ACC112 (cell line): ENCODE results near the gene C9orf72.

Experiments
- H2AFZ ChIP-seq: fragments of 200-600 bp; sonication (generic); one replicate; pipeline ENCODE4 v1.6.0; 2017; ENCODE audit warnings: antibody characterized with exemption, low read length; ENCODE audit not compliant: unreplicated experiment
- H3K27ac ChIP-seq: fragments of 200-600 bp; sonication (generic); 2 replicates; pipeline ENCODE4 v1.5.1; 2014; ENCODE audit warnings: low read depth, mild to moderate bottlenecking, antibody characterized with exemption, low read length, moderate library complexity
- H3K27me3 ChIP-seq: fragments of 200-600 bp; sonication (generic); 2 replicates; pipeline ENCODE4 v1.6.1; 2014; ENCODE audit warnings: mild to moderate bottlenecking, antibody characterized with exemption, low read length, moderate library complexity, mixed read lengths; ENCODE audit not compliant: insufficient read depth
- H3K36me3 ChIP-seq: fragments of 200-600 bp; sonication (generic); 2 replicates; pipeline ENCODE4 v1.6.1; 2016; ENCODE audit warnings: mild to moderate bottlenecking, antibody characterized with exemption, low read length, moderate library complexity, mixed read lengths; ENCODE audit not compliant: insufficient read depth
- H3K4me1 ChIP-seq: fragments of 200-600 bp; sonication (generic); one replicate; pipeline ENCODE4 v1.6.1; 2016; ENCODE audit warnings: low read length, mixed read lengths; ENCODE audit not compliant: insufficient read depth, unreplicated experiment, control insufficient read depth
- H3K4me3 ChIP-seq: fragments of 200-600 bp; sonication (generic); 2 replicates; pipeline ENCODE4 v1.5.1; 2014; ENCODE audit warnings: mild to moderate bottlenecking, low read depth, low read length
- H3K79me2 ChIP-seq: fragments of 200-600 bp; sonication (generic); one replicate; pipeline ENCODE4 v1.6.0; 2016; ENCODE audit warnings: low read length; ENCODE audit not compliant: control insufficient read depth, unreplicated experiment, insufficient read depth

Gene C9orf72

GRCh38 chr9:27530915-27531755, 42.1 kb downstream of the C9orf72 start:
- H3K36me3 ChIP-seq: no peaks in the 10 kb centered on the region
- no peak overlapping the region for H3K4me3 ChIP-seq
- H2AFZ ChIP-seq: no peak overlapping the region
- H3K79me2 ChIP-seq: no peaks in the 10 kb centered on the region
- H3K4me1 ChIP-seq: no peaks in the 10 kb centered on the region
- no peak overlapping the region for H3K27ac ChIP-seq
- peaks cover 11% of the 10 kb centered on the region for H3K27me3 ChIP-seq

GRCh38 chr9:27529316-27530278, 43.7 kb downstream of the C9orf72 start, which contains the start of gene MOB3B:
TSS of gene MOB3B (minus strand) at chr9:27529814. CDS start at chr9:27455550, 74,264 bp downstream.
- Histone ChIP-seq H3K4me1 (no peaks in the 10 kb centered on the region), H3K36me3 (no peaks in the 10 kb centered on the region), H3K27ac (no peak within 1 kb of the TSS), H3K4me3 (peak within 1 kb of the TSS; percentile 80), H3K27me3 (peaks cover 16% of the 10 kb centered on the region), H3K79me2 (no peaks in the 10 kb centered on the region), H2AFZ (peak within 1 kb of the TSS; percentile 46)

GRCh38 chr9:27528886-27529315, 44.4 kb downstream of the C9orf72 start:
- H3K27ac ChIP-seq: no peak overlapping the region
- no peaks in the 10 kb centered on the region for H3K36me3 ChIP-seq
- H3K4me1 ChIP-seq: no peaks in the 10 kb centered on the region
- peak overlapping the region; percentile 46 for H2AFZ ChIP-seq
- peaks cover 16% of the 10 kb centered on the region for H3K27me3 ChIP-seq
- H3K4me3 ChIP-seq: peak overlapping the region; percentile 80
- H3K79me2 ChIP-seq: no peaks in the 10 kb centered on the region

- Histone ChIP-seq H3K36me3 (no peaks in the 10 kb centered on the region), H3K27ac (no peak overlapping the region), H3K4me1 (no peaks in the 10 kb centered on the region), H3K27me3 (peaks cover 16% of the 10 kb centered on the region), H3K79me2 (no peaks in the 10 kb centered on the region), H3K4me3 (peak overlapping the region; percentile 80), H2AFZ (peak overlapping the region; percentile 46)
Observed at GRCh38 chr9:27528076-27528885, 45.0 kb downstream of the C9orf72 start.

GRCh38 chr9:27527702-27528075, 45.6 kb downstream of the C9orf72 start:
- no peak overlapping the region for H3K27ac ChIP-seq
- no peaks in the 10 kb centered on the region for H3K79me2 ChIP-seq
- no peaks in the 10 kb centered on the region for H3K4me1 ChIP-seq
- H3K4me3 ChIP-seq: peak overlapping the region; percentile 80; the same call in 1 of the 2 replicates
- H3K27me3 ChIP-seq: peaks cover 16% of the 10 kb centered on the region
- no peaks in the 10 kb centered on the region for H3K36me3 ChIP-seq
- no peak overlapping the region for H2AFZ ChIP-seq

- Histone ChIP-seq H3K27me3 (peaks cover 4% of the 10 kb centered on the region; the same call in 1 of the 2 replicates), H3K27ac (no peak within 1 kb of the TSS), H3K4me3 (no peak within 1 kb of the TSS), H3K4me1 (peaks cover 6% of the 10 kb centered on the region), H3K79me2 (no peaks in the 10 kb centered on the region), H2AFZ (no peak within 1 kb of the TSS), H3K36me3 (no peaks in the 10 kb centered on the region)
Observed at GRCh38 chr9:27524236-27524635, 49.0 kb downstream of the C9orf72 start, which contains the start of gene IFNK. TSS of gene IFNK (plus strand) at chr9:27524290. CDS start at chr9:27524337, 47 bp downstream.

GRCh38 chr9:27523141-27523540, 50.1 kb downstream of the C9orf72 start:
- no peaks in the 10 kb centered on the region for H3K79me2 ChIP-seq
- H3K4me3 ChIP-seq: no peak overlapping the region
- no peaks in the 10 kb centered on the region for H3K36me3 ChIP-seq
- no peak overlapping the region for H2AFZ ChIP-seq
- no peak overlapping the region for H3K27ac ChIP-seq
- H3K4me1 ChIP-seq: peaks cover 7% of the 10 kb centered on the region
- peaks cover 4% of the 10 kb centered on the region; the same call in 1 of the 2 replicates for H3K27me3 ChIP-seq

- Histone ChIP-seq H2AFZ (no peak overlapping the region), H3K4me3 (no peak overlapping the region), H3K27me3 (peaks cover 4% of the 10 kb centered on the region; the same call in 1 of the 2 replicates), H3K27ac (no peak overlapping the region), H3K79me2 (no peaks in the 10 kb centered on the region), H3K4me1 (peaks cover 7% of the 10 kb centered on the region), H3K36me3 (no peaks in the 10 kb centered on the region)
Observed at GRCh38 chr9:27520986-27521385, 52.3 kb downstream of the C9orf72 start.

- Histone ChIP-seq H2AFZ (no peak overlapping the region), H3K27me3 (no peaks in the 10 kb centered on the region; the same call in 1 of the 2 replicates), H3K79me2 (no peaks in the 10 kb centered on the region), H3K36me3 (no peaks in the 10 kb centered on the region), H3K27ac (peak overlapping the region; percentile 37; the same call in 1 of the 2 replicates), H3K4me1 (peaks cover 7% of the 10 kb centered on the region), H3K4me3 (no peak overlapping the region; the same call in 1 of the 2 replicates)
Observed at GRCh38 chr9:27519466-27520465, 53.5 kb downstream of the C9orf72 start.
